HG02981 (cell line): ENCODE measurements around the gene PCSK9.

Experiments
- ATAC-seq: cut with Tn5 transposase; IDR thresholded peaks from one replicate; pipeline ENCODE4 v1.9.1; 2021; ENCODE audit warnings: mild to moderate bottlenecking, moderate library complexity; ENCODE audit not compliant: unreplicated experiment

Gene PCSK9

DNA sequence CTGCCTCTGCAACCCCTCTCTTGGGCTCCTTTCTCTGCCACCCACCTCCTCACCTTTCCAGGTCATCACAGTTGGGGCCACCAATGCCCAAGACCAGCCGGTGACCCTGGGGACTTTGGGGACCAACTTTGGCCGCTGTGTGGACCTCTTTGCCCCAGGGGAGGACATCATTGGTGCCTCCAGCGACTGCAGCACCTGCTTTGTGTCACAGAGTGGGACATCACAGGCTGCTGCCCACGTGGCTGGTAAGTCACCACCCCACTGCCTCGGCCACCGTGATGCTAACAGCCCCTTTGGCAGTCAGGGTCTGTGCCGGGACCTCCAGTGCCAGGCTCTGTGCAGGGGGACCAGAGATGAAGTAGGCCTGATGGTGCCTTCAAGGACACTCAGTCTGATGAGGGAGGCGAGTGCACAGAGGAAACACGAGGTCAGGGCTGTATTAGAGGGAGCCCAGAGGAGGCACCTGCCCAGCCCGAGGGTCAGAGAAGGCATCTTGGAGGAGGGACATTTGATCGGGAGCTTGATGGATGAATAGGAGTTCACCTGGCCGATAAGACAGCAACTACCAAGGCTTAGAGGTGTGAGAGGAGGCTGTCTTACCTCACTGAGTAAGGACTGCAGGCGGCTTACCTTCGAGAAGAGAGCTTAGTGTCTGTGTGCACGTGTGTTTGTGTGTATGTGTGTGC, 18.1 kb downstream of the PCSK9 start:
- ATAC-seq: no peak

DNA sequence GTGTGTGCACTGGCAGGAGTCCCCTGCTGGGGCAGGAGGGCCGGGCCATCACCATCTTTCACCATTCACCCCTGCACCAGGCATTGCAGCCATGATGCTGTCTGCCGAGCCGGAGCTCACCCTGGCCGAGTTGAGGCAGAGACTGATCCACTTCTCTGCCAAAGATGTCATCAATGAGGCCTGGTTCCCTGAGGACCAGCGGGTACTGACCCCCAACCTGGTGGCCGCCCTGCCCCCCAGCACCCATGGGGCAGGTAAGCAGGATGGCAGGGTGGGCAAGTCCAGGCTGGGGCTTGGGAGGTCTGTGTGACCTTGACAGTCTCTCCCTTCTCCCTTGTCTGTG, 18.6 kb downstream of the PCSK9 start:
- ATAC-seq: no peak

DNA sequence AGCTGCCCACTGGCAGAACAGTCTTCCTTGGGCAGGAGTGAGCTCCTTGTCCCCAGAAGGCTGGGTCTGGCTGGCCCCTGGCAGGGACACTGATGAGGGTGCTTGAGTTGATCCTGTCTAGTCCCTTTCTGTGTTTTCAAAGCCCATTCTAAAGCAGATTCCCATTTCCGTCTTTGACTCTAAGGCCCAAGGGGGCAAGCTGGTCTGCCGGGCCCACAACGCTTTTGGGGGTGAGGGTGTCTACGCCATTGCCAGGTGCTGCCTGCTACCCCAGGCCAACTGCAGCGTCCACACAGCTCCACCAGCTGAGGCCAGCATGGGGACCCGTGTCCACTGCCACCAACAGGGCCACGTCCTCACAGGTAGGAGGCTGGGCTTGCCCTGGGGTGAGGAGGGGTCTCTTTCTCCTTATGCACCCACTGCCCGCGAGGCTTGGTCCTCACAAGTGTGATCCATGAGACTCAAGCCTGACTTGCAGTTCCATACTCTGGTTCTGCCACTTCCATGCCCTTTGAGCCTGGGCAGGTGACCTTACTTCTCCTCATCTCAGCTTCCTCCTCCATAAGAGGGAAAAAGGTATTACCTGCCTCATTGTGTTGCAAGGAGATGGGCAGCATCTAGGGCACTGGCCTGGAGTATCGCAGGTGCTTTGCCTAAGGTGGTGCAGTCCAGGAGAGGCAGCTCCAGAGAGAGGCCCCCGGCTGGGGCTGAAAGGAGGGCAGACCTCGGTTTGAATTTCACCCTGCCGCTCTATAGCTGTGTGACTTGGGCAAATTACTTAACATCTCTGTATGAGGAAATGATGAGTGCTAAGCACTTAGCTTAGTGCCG, 20.2 kb downstream of the PCSK9 start:
- no peak for ATAC-seq

DNA sequence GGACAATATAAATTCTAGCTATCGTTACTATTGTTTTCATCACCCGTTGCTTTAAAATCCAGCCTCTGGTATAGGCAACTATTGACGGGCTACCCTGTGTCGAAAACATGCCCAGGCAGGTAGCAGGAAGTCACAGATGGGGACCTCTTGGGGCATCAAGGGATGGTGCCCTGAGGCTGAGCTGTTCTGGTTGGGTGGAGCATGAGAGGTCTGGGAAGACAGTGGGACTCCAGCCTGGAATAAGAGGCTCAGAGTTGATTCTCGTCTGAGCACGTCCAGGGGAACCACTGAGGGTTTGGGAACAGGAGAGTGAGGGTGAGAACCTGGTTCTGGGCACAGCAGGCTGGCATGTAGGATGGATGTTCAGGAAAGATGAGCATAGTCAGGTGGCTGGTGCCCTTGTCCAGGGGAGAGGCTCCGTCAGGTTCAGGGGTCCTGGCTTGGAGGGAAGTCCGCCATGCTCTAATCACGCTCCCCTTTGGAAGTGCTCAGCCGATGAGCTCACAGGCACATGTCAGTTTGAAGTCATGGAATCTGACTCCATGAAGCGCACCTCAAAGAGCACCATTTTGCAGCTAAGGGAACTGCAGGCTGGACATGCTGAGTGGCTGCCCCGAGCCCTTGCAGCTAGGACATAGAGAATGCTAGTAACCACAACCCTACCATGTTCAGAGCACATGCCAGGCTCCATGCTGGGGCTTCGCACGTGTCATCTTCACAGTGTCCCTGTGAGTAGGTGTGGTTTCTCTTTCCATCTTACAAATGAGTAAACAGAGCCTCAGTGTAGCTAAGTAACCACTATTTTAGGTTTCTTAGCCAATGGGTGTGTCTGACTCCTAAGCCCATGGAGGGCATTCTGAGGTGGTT, 21.0 kb downstream of the PCSK9 start:
- no peak for ATAC-seq

DNA sequence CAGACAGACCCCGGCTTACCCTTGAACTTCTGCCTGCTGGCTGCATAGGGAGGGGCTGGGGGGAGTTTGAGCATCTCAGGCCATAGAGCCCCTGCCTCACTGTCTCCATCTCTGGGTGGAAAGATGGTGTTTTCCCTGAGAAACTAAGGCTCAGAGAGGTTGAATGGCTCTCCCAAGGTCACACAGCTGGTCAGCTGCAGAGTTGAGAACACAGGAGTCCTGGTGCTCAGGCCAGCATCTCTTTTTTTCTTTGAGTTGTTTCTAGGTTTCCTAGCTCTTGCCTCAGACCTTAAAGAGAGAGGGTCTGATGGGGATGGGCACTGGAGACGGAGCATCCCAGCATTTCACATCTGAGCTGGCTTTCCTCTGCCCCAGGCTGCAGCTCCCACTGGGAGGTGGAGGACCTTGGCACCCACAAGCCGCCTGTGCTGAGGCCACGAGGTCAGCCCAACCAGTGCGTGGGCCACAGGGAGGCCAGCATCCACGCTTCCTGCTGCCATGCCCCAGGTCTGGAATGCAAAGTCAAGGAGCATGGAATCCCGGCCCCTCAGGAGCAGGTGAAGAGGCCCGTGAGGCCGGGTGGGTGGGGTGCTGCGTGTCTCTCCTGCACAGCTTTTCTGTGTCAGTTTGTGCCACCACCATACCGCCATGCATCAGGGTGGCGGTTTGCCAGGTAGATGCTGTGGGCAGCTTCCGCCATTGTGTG, 21.8 kb downstream of the PCSK9 start:
- ATAC-seq: no peak

DNA sequence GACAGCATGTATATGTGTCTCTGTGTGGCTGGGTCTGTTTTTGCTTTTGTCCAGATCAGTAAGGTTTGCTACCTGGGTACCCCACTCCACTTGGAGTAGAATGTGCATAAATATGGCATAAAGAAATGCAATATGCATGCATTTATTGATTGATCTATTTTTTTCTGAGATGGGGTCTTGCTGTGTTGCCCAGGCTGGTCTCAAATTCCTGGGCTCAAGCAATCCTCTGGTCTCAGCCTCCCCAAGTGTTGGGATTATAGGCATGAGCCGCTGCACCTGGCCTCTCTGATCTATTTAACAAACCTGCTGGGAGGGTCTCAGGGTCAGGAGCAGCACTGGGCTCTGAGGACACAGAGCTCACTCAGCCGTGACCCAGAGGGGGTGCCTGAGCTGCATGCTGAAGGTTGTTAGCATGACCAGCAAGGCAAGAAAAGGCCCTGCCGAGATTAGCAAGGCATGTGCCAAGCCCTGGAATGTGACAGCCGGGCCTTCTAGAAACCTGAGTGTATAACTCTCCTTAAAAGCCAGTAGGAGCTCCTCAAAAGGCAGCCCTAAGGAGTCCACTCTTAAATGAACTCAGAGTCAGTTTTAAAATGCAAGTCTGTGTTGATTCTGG, 22.5 kb downstream of the PCSK9 start:
- ATAC-seq: no peak

DNA sequence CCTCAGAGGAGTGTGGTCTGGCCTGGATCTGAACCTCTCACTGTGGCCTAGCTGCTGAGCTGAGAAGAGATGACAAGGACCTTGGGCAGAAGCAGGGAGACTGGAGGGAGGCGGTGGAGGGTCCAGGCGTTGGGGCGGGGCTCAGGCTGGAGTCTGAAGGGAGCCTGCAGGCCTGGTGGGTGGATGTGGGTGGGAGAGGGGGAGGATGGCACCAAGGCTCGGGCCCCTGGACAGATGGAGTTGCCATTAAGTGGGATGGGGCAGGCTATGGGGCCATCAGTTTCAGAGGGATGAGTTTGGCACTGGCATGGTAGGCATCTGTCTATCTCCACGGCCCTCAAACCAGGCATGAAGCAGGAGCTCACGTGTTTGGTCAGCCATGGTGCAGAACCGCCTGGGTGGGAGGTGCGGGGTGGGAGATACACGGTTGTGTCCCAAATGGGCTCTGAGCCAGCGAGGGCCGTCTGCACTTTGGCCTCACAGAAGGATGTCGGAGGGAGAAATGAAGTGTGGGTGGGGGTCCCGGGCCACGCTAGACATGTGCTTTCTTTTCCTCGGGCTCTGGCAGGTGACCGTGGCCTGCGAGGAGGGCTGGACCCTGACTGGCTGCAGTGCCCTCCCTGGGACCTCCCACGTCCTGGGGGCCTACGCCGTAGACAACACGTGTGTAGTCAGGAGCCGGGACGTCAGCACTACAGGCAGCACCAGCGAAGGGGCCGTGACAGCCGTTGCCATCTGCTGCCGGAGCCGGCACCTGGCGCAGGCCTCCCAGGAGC, 23.6 kb downstream of the PCSK9 start:
- ATAC-seq: no peak

DNA sequence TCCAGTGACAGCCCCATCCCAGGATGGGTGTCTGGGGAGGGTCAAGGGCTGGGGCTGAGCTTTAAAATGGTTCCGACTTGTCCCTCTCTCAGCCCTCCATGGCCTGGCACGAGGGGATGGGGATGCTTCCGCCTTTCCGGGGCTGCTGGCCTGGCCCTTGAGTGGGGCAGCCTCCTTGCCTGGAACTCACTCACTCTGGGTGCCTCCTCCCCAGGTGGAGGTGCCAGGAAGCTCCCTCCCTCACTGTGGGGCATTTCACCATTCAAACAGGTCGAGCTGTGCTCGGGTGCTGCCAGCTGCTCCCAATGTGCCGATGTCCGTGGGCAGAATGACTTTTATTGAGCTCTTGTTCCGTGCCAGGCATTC, 24.2 kb downstream of the PCSK9 start:
- no peak for ATAC-seq

DNA sequence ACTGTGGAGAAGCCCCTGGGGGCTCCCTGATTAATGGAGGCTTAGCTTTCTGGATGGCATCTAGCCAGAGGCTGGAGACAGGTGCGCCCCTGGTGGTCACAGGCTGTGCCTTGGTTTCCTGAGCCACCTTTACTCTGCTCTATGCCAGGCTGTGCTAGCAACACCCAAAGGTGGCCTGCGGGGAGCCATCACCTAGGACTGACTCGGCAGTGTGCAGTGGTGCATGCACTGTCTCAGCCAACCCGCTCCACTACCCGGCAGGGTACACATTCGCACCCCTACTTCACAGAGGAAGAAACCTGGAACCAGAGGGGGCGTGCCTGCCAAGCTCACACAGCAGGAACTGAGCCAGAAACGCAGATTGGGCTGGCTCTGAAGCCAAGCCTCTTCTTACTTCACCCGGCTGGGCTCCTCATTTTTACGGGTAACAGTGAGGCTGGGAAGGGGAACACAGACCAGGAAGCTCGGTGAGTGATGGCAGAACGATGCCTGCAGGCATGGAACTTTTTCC, 24.8 kb downstream of the PCSK9 start:
- no peak for ATAC-seq

DNA sequence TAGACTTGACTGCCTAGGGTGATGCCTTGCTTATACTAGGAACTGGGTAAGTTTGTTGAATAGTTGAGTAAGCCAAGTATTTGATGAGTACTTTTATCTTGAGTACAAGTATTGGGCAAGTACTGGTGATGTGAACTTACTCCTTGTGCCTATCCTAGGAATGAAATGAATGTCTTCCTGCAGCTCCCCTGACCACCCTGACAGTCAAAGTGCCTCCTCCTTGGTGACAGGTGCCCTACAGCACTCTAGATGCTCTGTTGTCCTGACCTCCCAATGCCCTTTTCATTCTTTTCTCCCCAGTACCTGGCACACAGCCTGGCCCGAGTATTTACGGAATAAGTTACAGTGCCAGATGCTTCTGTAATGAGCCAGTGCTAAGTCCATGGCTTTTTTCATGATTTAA, 25.5 kb downstream of the PCSK9 start:
- ATAC-seq: no peak

DNA sequence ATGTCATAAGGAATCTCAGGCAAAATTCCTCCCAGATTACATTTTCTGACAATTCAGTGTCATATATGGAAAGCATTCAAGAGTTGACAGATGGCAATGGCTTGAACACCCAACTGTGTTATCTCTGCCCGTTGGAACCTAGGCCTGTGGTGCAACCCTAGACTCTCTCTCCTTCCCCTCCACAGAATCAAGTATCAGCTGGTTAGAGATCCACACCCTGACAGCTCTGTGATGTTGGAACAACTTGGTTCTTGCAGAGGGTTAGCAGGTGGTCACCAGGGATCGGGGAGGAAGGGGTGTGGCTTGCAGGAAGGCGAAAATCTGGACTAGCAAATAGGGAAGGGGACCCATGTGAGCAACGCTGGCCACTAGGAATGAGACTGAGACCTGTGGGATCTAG, 26.3 kb downstream of the PCSK9 start:
- no peak for ATAC-seq

DNA sequence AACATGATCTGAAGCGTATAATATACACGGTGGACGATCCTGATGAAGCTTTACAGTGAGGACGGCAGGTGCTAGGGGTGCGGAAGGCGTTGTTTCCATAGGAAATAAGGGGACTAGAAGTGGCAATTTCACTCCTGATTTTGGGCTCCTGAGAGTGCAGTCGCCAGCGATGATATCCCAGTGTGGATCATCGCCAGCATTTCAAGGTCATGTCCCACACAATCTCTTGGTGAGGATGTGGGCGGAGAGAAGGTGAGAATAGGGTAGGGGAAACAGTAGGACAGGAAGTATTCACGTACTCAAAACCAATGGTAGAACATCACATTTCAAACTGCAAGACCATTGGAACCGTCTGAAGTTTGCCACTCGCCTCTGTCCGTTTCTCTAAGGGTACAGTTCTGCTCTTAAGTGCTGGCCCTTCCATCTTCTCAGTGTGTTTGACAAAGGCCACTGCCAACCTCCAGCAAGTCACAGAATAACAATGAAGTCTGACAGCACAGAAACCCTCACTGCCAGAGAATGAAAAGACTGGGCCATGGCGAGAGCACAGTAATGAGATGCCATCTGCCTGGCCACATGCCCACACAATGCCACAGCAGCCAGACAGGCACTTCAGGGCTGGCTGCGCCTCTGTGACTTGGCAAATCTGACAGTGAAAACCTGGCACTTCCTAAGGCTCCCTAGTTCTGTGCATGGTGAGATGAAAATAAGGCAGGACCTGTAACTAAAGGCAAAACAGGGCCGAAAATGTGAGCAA, 27.9 kb downstream of the PCSK9 start:
- no peak for ATAC-seq

DNA sequence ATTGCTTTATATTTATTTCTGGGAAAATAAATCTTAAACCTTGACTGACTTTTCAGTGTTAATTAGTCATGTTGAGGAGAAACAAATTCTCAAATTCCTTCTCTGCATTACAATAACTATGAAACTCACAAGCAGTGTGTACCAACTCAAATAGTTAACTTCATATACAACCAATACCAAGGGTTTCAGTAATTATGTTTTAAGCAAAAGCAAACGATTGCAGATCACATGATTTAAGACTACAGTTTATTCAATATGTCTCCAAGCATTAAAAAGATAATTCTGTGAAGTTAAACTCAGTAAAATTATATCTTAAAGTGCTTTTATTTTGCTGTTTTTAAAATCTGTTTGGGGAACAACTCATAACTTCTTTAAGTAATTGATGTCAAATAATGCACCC, 28.6 kb downstream of the PCSK9 start:
- ATAC-seq: no peak

DNA sequence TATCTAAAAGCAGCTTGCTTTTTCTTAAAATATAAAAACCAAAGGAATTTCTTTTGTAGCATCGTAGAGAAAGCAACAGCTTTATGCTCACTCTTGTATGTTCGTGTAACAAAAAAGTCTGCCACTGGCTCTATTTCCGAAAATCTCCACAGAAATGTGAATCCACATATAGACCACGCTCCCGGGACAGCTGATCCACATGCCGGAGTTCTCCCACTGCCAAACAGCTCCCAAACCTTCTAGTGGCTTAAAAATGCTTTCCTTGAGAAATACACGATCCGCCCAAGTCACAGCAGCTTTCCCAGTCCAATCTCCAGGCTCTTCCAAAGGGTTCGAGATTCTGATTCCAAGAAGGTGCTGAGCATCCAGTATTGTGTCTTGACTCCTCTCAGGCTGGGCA, 29.3 kb downstream of the PCSK9 start:
- ATAC-seq: no peak

DNA sequence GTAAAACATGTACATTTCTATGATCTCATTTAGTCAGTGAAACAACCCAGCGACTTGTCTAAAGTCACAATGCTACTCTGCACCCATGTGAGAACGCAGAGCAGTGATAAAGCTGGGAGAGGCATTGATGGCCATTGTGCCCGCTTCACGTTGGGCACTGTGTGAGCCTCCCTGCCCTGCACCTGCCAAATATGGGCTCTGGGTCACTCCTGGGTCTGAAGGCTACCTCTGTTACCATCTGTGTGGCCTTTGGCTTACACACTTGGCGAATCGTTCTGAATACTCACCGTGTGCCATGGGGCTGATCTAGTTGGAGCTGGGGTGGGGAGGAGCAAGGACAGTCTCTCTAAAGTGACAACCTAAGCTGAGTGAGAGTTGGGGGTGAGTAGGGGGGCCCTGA, 29.9 kb downstream of the PCSK9 start:
- no peak for ATAC-seq

DNA sequence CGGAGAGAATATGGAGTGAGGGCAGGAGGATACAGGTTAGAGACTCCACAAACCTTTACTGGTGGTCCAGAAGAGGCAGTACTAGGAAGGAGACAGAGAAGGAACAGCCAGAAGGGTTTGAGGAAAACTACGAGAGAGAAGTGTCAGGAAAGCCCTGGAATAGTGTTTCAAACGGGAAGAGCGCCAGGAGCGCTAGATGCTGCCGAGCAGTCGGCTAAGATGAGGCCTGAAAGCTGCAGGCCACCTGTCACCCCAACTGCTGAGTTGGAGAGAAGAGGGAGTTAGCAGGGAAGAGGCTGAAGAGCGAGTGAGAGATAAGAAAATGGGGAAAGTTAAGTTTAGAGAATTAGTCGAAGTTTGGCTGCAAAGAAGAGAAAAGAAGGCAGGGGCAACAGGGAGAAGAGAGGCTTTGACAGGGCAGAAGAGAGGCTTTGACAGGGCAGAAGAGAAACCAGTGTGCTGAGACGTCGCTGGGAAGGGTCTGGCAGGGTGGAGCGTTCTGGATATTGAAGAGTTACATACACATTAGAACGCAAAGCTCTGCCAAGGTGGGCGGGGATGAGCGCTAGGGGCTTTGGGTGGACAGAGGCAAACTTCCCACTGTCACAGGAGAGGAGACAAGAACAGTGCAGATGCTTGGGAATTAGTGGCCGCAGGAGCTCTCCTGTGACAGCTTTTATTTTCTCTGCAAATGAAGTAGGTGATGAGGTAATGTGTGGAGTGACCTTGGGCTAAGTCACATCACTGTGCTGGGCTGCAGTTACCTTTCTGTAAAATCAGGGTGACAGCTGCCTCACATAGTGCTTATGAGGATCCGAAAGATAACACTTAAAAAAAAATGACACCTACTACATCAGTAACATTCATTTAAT, 31.2 kb downstream of the PCSK9 start:
- no peak for ATAC-seq

DNA sequence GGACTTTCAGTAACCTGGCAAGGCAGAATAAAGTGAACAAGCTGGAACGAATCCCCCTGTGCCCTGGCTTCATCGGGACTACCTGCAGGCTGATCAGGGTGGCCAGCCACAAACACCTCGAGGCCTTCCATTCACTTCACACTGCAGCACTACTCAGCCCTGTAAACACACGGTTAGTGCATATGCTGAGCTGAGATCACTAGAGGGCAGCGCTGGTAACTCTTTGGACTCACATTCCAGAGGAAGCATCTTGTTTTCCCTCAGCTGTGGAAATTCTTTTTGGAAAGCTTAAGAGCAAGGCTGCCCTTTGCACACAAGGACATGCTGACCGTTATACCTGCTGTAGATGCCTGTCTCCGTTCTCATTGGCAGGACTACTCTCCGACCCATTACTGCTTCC, 32.1 kb downstream of the PCSK9 start:
- ATAC-seq: no peak
